ENCODE results near the gene NOP14. TPM values are rescaled to one million over a fixed set of nuclear protein-coding genes. Genes with fewer than 3 reads are reported as not detected.

The NOP14 gene
- polyA plus RNA-seq, 1 of the 3 experiments (the other 2 are of a cell fraction) = 9.8 TPM

DNA sequence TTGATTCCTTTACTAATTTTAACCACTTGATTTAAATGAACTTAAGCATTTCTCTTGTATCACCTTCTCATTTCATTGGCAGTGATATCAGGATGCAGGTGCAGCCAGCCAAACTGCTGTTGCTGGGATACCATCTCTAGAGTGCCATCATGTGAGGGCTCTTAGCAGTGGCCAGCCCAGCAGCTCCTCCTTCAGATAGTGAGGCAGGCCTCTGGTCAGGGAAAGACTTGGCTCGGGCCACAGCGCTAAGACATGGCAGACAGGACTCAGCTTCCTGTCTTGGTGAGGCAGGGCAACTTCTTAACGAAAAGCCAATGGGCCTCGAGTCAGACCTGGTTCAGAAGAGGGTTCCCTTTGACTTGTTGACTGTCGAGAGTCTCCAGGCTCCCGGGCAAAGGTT is 50.0 kb downstream of the NOP14 start:
- no peak for DNase-seq
- H3K27ac ChIP-seq (ENCODE audit: low read depth in 2 of 2, low read length in 1 of 2) = no peak overlapping the region
- H3F3A ChIP-seq (replicated peaks; ENCODE audit: insufficient read depth) = no peaks in the 10 kb centered on the region
- peaks cover 18% of the 10 kb centered on the region for H3K79me2 ChIP-seq (ENCODE audit: insufficient read depth)
- no peaks in the 10 kb centered on the region for H3K9me2 ChIP-seq
- H3K4me3 ChIP-seq (ENCODE audit: low read depth in 2 of 2, low read length in 1 of 2) = no peak overlapping the region
- CTCF ChIA-PET = no interaction called here
- POLR2A ChIA-PET = no interaction called here
- no peak overlapping the region for H2AFZ ChIP-seq (ENCODE audit: low read depth)
- no peak overlapping the region for H3K9ac ChIP-seq
- H3K27me3 ChIP-seq (ENCODE audit: insufficient read depth) = no peaks in the 10 kb centered on the region
- H4K20me1 ChIP-seq (ENCODE audit: insufficient read depth) = no peaks in the 10 kb centered on the region
- H3K36me3 ChIP-seq (replicated peaks in 1 of 2; ENCODE audit: control insufficient read depth in 1 of 2, insufficient read depth in 2 of 2, low read length in 1 of 2) = peaks cover 41 to 45% of the 10 kb centered on the region in 2 experiments
- peak; percentile 2; the same call in 1 of the 2 replicates for TF ChIP-seq RAD21 (IDR thresholded peaks at IDR 0.05; ENCODE audit: low read length)
- TF ChIP-seq GATA2 (CRISPR knock-in tag; IDR thresholded peaks at IDR 0.05) = no peak
- H3K9me3 ChIP-seq = no peaks in the 10 kb centered on the region
- no peaks in the 10 kb centered on the region; a peak in 1 of 4 replicates for H3K4me1 ChIP-seq (ENCODE audit: control insufficient read depth in 1 of 2, insufficient read depth in 2 of 2, low read depth in 1 of 2, low read length in 1 of 2)
- no peak overlapping the region for H3K4me2 ChIP-seq
- 100% methylated on average over 5 of the region's 6 CpGs for WGBS (ENCODE audit: low lambda C conversion rate)

GRCh38 chr4:2911868-2912267 is 51.3 kb downstream of the NOP14 start:
- no peak overlapping the region for H3K4me2 ChIP-seq
- no peaks in the 10 kb centered on the region for H3F3A ChIP-seq (replicated peaks; ENCODE audit: insufficient read depth)
- 93% methylated on average over 3 of the region's 3 CpGs for WGBS (ENCODE audit: low lambda C conversion rate)
- no peaks in the 10 kb centered on the region; a peak in 2 of 4 replicates for H3K4me1 ChIP-seq (ENCODE audit: control insufficient read depth in 1 of 2, insufficient read depth in 2 of 2, low read depth in 1 of 2, low read length in 1 of 2)
- H3K4me3 ChIP-seq (ENCODE audit: low read depth in 2 of 2, low read length in 1 of 2) = no peak overlapping the region
- CTCF ChIA-PET = no interaction called here
- no peak for DNase-seq
- H3K9me2 ChIP-seq = no peaks in the 10 kb centered on the region
- H3K9me3 ChIP-seq = no peaks in the 10 kb centered on the region
- no peak overlapping the region for H2AFZ ChIP-seq (ENCODE audit: low read depth)
- no peak for TF ChIP-seq TEAD4 (IDR thresholded peaks at IDR 0.05; ENCODE audit: borderline replicate concordance, insufficient read depth)
- TF ChIP-seq NRF1 (IDR thresholded peaks at IDR 0.05; ENCODE audit: low read depth, low read length) = no peak
- TF ChIP-seq, protein P1, sequence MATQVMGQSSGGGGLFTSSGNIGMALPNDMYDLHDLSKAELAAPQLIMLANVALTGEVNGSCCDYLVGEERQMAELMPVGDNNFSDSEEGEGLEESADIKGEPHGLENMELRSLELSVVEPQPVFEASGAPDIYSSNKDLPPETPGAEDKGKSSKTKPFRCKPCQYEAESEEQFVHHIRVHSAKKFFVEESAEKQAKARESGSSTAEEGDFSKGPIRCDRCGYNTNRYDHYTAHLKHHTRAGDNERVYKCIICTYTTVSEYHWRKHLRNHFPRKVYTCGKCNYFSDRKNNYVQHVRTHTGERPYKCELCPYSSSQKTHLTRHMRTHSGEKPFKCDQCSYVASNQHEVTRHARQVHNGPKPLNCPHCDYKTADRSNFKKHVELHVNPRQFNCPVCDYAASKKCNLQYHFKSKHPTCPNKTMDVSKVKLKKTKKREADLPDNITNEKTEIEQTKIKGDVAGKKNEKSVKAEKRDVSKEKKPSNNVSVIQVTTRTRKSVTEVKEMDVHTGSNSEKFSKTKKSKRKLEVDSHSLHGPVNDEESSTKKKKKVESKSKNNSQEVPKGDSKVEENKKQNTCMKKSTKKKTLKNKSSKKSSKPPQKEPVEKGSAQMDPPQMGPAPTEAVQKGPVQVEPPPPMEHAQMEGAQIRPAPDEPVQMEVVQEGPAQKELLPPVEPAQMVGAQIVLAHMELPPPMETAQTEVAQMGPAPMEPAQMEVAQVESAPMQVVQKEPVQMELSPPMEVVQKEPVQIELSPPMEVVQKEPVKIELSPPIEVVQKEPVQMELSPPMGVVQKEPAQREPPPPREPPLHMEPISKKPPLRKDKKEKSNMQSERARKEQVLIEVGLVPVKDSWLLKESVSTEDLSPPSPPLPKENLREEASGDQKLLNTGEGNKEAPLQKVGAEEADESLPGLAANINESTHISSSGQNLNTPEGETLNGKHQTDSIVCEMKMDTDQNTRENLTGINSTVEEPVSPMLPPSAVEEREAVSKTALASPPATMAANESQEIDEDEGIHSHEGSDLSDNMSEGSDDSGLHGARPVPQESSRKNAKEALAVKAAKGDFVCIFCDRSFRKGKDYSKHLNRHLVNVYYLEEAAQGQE (IDR thresholded peaks at IDR 0.05; ENCODE audit: low read depth, low read length) = no peak
- no peak for TF ChIP-seq TCF12 (IDR thresholded peaks at IDR 0.05)
- no peak for TF ChIP-seq POLR2AphosphoS5 (IDR thresholded peaks at IDR 0.05; ENCODE audit: low read depth, low read length)
- TF ChIP-seq YY1 (IDR thresholded peaks at IDR 0.05; ENCODE audit: low read depth) = no peak
- H4K20me1 ChIP-seq (ENCODE audit: insufficient read depth) = no peaks in the 10 kb centered on the region
- H3K36me3 ChIP-seq (replicated peaks in 1 of 2; ENCODE audit: control insufficient read depth in 1 of 2, insufficient read depth in 2 of 2, low read length in 1 of 2) = peaks cover 53 to 54% of the 10 kb centered on the region in 2 experiments
- POLR2A ChIA-PET = no interaction called here
- no peak overlapping the region for H3K9ac ChIP-seq
- H3K79me2 ChIP-seq (ENCODE audit: insufficient read depth) = peaks cover 7% of the 10 kb centered on the region
- no peak overlapping the region for H3K27ac ChIP-seq (ENCODE audit: low read depth in 2 of 2, low read length in 1 of 2)
- no peaks in the 10 kb centered on the region for H3K27me3 ChIP-seq (ENCODE audit: insufficient read depth)

GRCh38 chr4:2910409-2910808 is 52.8 kb downstream of the NOP14 start:
- H3K27ac ChIP-seq (ENCODE audit: low read depth in 2 of 2, low read length in 1 of 2) = no peak overlapping the region
- CTCF ChIA-PET = interaction anchor here (0.5 kb wide), 1 partner anchor 101 kb away, joined by 3 read pairs; no protein-coding TSS in a partner anchor
- POLR2A ChIA-PET = no interaction called here
- WGBS (ENCODE audit: low lambda C conversion rate) = 96% methylated on average over 4 of the region's 7 CpGs
- no peak overlapping the region for H3K4me3 ChIP-seq (ENCODE audit: low read depth in 2 of 2, low read length in 1 of 2)
- H3K27me3 ChIP-seq (ENCODE audit: insufficient read depth) = no peaks in the 10 kb centered on the region
- no peaks in the 10 kb centered on the region for H3K9me3 ChIP-seq
- H3K36me3 ChIP-seq (replicated peaks in 1 of 2; ENCODE audit: control insufficient read depth in 1 of 2, insufficient read depth in 2 of 2, low read length in 1 of 2) = peaks cover 53 to 68% of the 10 kb centered on the region in 2 experiments
- no peak overlapping the region for H2AFZ ChIP-seq (ENCODE audit: low read depth)
- H3F3A ChIP-seq (replicated peaks; ENCODE audit: insufficient read depth) = no peaks in the 10 kb centered on the region
- no peak for DNase-seq
- peaks cover 0 to 7% of the 10 kb centered on the region in 2 experiments; a peak in 2 of 4 replicates for H3K4me1 ChIP-seq (ENCODE audit: control insufficient read depth in 1 of 2, insufficient read depth in 2 of 2, low read depth in 1 of 2, low read length in 1 of 2)
- no peak overlapping the region for H3K4me2 ChIP-seq
- no peak overlapping the region for H3K9ac ChIP-seq
- no peaks in the 10 kb centered on the region for H4K20me1 ChIP-seq (ENCODE audit: insufficient read depth)
- H3K9me2 ChIP-seq = no peaks in the 10 kb centered on the region
- H3K79me2 ChIP-seq (ENCODE audit: insufficient read depth) = no peaks in the 10 kb centered on the region
- TF ChIP-seq FOXJ3 (CRISPR knock-in tag; IDR thresholded peaks at IDR 0.05) (no peak), RCOR1 (IDR thresholded peaks at IDR 0.05; ENCODE audit: low read length) (no peak), NFIC (IDR thresholded peaks at IDR 0.05; ENCODE audit: borderline replicate concordance) (no peak), TCF12 (IDR thresholded peaks at IDR 0.05) (no peak), FOXM1 (IDR thresholded peaks at IDR 0.05; ENCODE audit: low read depth) (no peak), RXRA (IDR thresholded peaks at IDR 0.05; ENCODE audit: borderline replicate concordance, low read depth) (no peak), JUND (IDR thresholded peaks at IDR 0.05) (no peak), GATA2 (CRISPR knock-in tag; IDR thresholded peaks at IDR 0.05) (no peak), CHD2 (IDR thresholded peaks at IDR 0.05; ENCODE audit: low read length, partially characterized antibody) (no peak)
- TF ChIP-seq, protein P1 (IDR thresholded peaks at IDR 0.05; ENCODE audit: low read depth, low read length) = no peak
- TF ChIP-seq, protein P2, sequence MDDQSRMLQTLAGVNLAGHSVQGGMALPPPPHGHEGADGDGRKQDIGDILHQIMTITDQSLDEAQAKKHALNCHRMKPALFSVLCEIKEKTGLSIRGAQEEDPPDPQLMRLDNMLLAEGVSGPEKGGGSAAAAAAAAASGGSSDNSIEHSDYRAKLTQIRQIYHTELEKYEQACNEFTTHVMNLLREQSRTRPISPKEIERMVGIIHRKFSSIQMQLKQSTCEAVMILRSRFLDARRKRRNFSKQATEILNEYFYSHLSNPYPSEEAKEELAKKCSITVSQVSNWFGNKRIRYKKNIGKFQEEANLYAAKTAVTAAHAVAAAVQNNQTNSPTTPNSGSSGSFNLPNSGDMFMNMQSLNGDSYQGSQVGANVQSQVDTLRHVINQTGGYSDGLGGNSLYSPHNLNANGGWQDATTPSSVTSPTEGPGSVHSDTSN (IDR thresholded peaks at IDR 0.05) = no peak

Measured in SK-N-SH (cell line).